HG03457 (cell line): ENCODE data around the gene CCDC187.
"Not testable (repeated sequence)": the region's sequence is repeated elsewhere in the genome, so short reads cannot be mapped to it uniquely, and the experiment has no call there.

ENCODE experiments used
- ATAC-seq: cut with Tn5 transposase; IDR thresholded peaks from one replicate; pipeline ENCODE4 v1.9.1; 2021; ENCODE audit warnings: moderate number of reproducible peaks; ENCODE audit not compliant: unreplicated experiment

CCDC187 gene

GRCh38 chr9:136303825-136304416 is at the start of gene CCDC187:
Gene CCDC187 (minus strand): TSS chr9:136304094. CDS start chr9:136303830, 264 bp downstream.
- ATAC-seq = no peak

GRCh38 chr9:136353088-136353487 is 49.2 kb upstream of the CCDC187 start:
- ATAC-seq = no peak

- ATAC-seq = no peak
Observed at GRCh38 chr9:136352682-136353081, 48.8 kb upstream of the CCDC187 start.

- ATAC-seq = not testable (repeated sequence)
Observed at GRCh38 chr9:136351868-136352267, 48.0 kb upstream of the CCDC187 start.

GRCh38 chr9:136351252-136351800 is 47.4 kb upstream of the CCDC187 start:
- no peak for ATAC-seq

GRCh38 chr9:136349546-136349945 is 45.7 kb upstream of the CCDC187 start:
- no peak for ATAC-seq

- no peak for ATAC-seq
Observed at GRCh38 chr9:136348691-136349090, 44.8 kb upstream of the CCDC187 start.

- no peak for ATAC-seq
Observed at GRCh38 chr9:136347472-136348256, 43.8 kb upstream of the CCDC187 start.

GRCh38 chr9:136346927-136347465 is 43.1 kb upstream of the CCDC187 start:
- ATAC-seq = no peak

GRCh38 chr9:136346157-136346481 is 42.2 kb upstream of the CCDC187 start:
- no peak for ATAC-seq

GRCh38 chr9:136345281-136346156 is 41.6 kb upstream of the CCDC187 start:
- ATAC-seq = no peak

GRCh38 chr9:136344544-136345280 is 40.8 kb upstream of the CCDC187 start:
- no peak for ATAC-seq

GRCh38 chr9:136343884-136344269 is 40.0 kb upstream of the CCDC187 start:
- no peak for ATAC-seq

- ATAC-seq = no peak
Observed at GRCh38 chr9:136343121-136343883, 39.4 kb upstream of the CCDC187 start.

GRCh38 chr9:136342181-136343120 is 38.6 kb upstream of the CCDC187 start:
- no peak for ATAC-seq

GRCh38 chr9:136341769-136342168 is 37.9 kb upstream of the CCDC187 start:
- no peak for ATAC-seq

- ATAC-seq = no peak
Observed at GRCh38 chr9:136341042-136341655, 37.3 kb upstream of the CCDC187 start.

- no peak for ATAC-seq
Observed at GRCh38 chr9:136340356-136341041, 36.6 kb upstream of the CCDC187 start.
